HG02970 (cell line): ENCODE results near the gene ACP1.

Source experiments
- ATAC-seq: cut with Tn5 transposase; IDR thresholded peaks from one replicate; pipeline ENCODE4 v1.9.1; 2021; ENCODE audit warnings: mild to moderate bottlenecking, moderate library complexity, moderate number of reproducible peaks; ENCODE audit not compliant: unreplicated experiment, low FRiP score

ACP1 gene

DNA sequence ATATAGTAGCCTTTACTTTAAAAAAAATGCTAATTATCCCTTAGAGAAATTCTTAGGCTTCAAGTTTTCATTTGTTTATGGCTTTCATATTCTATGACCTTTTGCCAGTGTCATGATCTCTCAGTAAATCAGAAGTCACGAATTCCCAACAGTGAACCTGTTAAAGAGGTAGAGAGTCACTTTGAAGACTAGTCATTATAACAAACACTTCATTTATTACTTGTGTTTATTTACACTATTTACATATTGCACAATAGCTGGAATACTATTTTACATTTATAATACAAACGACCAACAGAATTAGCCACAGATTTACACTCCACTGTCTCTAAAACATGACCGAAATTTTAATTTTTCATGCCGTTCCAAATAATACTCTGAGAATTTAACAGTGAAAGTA, 14.6 kb downstream of the ACP1 start:
- no peak for ATAC-seq

- no peak for ATAC-seq
Observed at GRCh38 chr2:279956-280649, 15.4 kb downstream of the ACP1 start.

DNA sequence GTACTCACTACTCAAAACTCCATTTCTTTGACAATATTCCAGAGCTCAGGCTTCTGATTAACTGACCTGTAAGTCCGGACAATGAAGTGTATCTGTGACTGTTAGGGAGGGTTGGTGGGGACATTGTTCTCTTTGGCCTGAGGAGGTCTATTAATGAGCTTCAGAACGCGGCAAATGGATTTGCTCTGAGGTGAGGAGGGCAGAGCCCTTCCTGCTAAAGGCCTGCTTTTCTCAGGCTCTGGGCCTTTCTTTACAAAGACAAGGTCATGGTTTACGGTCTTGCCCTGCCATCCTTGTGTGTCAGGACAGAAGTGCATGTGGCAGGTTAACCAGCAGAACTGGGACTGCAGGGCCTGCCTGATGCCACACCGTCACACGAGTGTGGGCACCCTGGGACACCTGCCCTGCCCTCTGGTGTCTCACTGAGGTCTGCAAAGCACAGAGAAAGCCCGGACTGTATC, 15.9 kb downstream of the ACP1 start:
- no peak for ATAC-seq

DNA sequence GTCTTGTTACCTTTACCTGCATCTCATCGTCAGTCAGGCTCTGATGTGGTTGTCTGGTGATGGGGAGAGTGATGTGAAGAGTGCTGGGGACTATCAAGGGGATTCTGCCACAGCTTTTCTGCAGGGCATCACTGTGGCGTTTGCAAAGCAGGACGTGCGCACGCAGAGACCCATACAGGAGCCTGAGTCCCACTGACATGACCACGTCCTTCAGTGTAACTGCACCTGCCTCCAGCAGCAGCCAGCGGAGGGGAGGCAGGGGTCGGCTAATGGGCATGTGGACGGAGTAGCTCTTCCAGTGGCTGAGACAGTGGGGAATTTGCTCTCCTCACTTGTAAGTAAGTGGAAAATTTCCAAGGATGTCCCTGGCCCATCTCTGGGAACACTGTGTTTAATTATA, 16.6 kb downstream of the ACP1 start:
- no peak for ATAC-seq

- no peak for ATAC-seq
Observed at GRCh38 chr2:282371-283263, 17.9 kb downstream of the ACP1 start.

GRCh38 chr2:283996-284794, 19.4 kb downstream of the ACP1 start:
- no peak for ATAC-seq

DNA sequence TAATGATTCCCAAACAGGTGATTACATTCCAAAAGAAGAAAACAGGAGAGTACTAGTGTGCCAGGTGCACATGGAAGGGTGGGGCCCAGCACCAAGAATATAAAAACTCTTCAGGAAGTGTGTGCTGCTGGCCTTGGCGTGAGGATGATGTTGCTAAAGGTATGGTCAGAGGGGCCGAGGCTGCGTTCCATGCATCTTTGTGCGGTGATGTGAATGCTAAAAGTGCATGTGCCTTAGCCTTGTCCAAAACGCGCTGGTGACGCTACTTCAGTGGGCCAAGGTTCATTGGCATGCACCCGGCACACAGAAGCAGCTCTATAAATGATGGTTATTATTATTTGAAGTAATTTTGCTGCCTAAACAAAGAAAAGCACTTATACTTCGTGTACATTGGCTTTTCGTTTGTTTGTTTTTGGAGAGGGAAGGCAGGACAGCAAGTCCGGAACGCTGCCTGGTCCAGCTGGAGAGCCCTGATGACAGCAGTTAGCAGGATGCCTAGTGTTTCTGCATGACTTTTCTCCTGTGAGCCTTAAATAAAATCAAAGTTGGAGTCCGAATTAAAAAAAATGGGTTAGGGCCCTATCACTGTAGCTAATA, 20.2 kb downstream of the ACP1 start:
- ATAC-seq: no peak

GRCh38 chr2:285531-285930, 20.8 kb downstream of the ACP1 start:
- ATAC-seq: no peak

GRCh38 chr2:286035-286434, 21.3 kb downstream of the ACP1 start:
- ATAC-seq: no peak

- no peak for ATAC-seq
Observed at GRCh38 chr2:286774-287392, 22.1 kb downstream of the ACP1 start.

DNA sequence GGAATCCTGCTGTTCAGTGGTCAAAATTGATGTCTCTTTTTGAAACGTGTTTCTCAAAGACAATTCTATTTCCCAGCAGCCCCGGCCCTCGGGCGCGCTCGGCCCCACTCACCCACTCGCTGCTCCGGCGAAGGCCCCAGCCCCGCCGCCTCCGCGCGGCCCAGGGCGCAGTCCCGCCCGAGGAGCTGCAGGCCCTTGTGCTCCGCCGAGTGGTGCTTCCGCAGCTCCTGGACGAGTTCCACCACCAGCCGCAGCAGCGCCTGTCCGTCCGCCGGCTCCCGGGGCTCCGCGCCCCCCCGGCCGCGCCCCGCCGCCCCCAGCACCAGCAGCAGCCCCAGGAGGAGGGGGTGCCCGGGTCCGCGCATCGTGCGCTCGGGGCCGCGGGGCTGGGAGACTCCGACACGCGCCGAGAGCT, 22.7 kb downstream of the ACP1 start:
- ATAC-seq: no peak

DNA sequence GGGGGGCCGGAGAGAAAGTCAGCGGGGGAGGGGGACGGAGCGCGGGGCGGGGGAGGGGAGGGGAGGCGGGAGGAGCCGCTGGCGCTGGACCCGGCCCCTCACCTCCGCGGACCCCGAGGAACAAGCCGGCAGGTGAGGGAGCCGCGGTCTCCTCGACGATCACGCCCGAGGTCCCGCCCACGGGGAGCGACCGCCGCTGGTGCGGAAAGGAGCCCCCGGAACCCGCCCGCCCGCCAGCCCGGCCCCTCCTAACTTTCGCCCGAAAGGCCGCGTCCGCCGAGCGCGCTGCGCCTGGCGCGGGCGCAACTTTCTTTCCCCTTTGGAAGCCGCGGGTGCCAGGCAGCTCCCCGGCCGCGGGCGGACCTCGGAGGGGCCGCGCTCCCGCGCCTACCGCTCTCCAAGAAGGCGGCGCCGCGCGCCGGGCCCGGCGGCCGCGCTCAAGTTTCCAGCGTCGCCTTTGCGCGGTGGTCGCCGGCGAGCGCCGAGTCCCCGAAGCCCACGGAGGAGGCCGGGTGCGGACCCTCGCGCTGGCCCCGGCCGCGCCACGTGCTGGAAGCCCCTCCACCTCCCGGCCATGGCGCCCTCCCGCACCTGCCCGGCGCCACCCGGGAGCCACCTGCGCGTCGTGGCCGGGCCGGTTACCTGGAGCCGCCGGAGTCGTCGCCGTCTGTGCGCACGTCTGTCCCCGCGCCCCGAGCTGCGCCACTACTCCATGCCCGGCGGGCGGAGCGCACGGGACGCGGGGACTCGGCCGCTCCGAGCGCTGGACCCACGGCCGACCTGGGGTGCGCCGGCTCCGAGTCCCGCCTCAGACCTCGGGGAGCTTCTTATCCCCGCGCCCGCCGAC, 23.4 kb downstream of the ACP1 start, which contains the start of gene ALKAL2:
TSS of gene ALKAL2 (minus strand) at position 181 of the 847 bp plus-strand sequence. CDS start 256 bp downstream, outside the sequence.
- no peak for ATAC-seq

- ATAC-seq: no peak
Observed at GRCh38 chr2:288758-289361, 24.1 kb downstream of the ACP1 start.

- no peak for ATAC-seq
Observed at GRCh38 chr2:289362-290089, 24.8 kb downstream of the ACP1 start.

GRCh38 chr2:290090-290722, 25.5 kb downstream of the ACP1 start:
- ATAC-seq: no peak

GRCh38 chr2:295090-295489, 30.3 kb downstream of the ACP1 start:
- ATAC-seq: no peak

DNA sequence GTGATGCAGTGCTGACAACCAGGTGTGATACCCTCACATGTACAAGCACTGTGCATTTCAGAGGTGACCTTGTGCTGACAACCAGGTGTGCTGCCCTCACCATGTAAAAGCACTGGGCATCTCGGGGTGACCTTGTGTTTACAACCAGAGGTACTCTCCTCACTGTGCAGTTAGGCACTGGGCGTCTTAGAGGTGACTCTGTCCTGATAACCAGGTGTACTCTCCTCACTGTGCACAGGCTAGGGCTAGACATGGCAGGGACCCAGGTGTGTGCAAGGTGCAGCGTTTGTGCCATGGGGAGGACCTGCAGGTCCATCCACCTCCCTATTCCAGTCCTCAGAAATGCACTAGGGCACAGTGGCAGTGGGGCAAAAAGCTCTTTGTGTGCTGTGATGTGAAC, 31.6 kb downstream of the ACP1 start:
- ATAC-seq: no peak

GRCh38 chr2:305366-305765, 40.6 kb downstream of the ACP1 start:
- ATAC-seq: no peak
